GM12801 (cell line): ENCODE measurements around the gene RBP7.

Source experiments
- CTCF ChIP-seq: IDR thresholded peaks from one replicate; pipeline ENCODE4 v1.5.1; 2011; ENCODE audit warnings: control low read depth; ENCODE audit not compliant: insufficient read length; ENCODE audit errors: extremely low read depth

Gene RBP7

GRCh38 chr1:10054465-10054864 lies 57.4 kb downstream of the RBP7 start:
- no peak for TF ChIP-seq CTCF

- TF ChIP-seq CTCF, result no peak
Measured at GRCh38 chr1:10056599-10056987, 59.6 kb downstream of the RBP7 start.

GRCh38 chr1:10057343-10057742 lies 60.3 kb downstream of the RBP7 start:
- TF ChIP-seq CTCF, result no peak

GRCh38 chr1:10057796-10058195 lies 60.8 kb downstream of the RBP7 start:
- no peak for TF ChIP-seq CTCF

GRCh38 chr1:10059342-10059718 lies 62.3 kb downstream of the RBP7 start:
- TF ChIP-seq CTCF, result no peak

- TF ChIP-seq CTCF, result no peak
Measured at GRCh38 chr1:10060311-10061100, 63.5 kb downstream of the RBP7 start.

- TF ChIP-seq CTCF, result no peak
Measured at GRCh38 chr1:10061276-10061675, 64.2 kb downstream of the RBP7 start.
